Lower leg skin (tissue), 4 donors: ENCODE data around the gene PDE6B. TPM values are rescaled to one million over a fixed set of nuclear protein-coding genes. Genes with fewer than 3 reads are reported as not detected.
"Not testable (repeated sequence)": the region's sequence is repeated elsewhere in the genome, so short reads cannot be mapped to it uniquely, and the experiment has no call there.

ENCODE experiments used
- DNase-seq, 2 donors: peaks; one replicate each; pipeline ENCODE4 v3.0.0-alpha.2; 2019; ENCODE audit warnings: low spot score in 2 of 2
- H3K4me3 ChIP-seq: fragments of 200-600 bp; sonication (generic); 2 replicates; pipeline ENCODE4 v1.5.1; 2017; ENCODE audit warnings: mild to moderate bottlenecking, low read depth; ENCODE audit not compliant: poor library complexity, severe bottlenecking
- POLR2A ChIP-seq, 2 donors: fragments of 450-650 bp; IDR thresholded peaks; one replicate each; pipeline ENCODE4 v1.6.1; 2016 to 2017; ENCODE audit warnings: antibody characterized with exemption in 2 of 2, mild to moderate bottlenecking in 1 of 2, moderate library complexity in 1 of 2
- WGBS, 2 donors: methylation state at CpG; one replicate each; pipeline ENCODE4 v1.1.5; 2018; 5-methylcytosine and 5-hydroxymethylcytosine counted together
- intact Hi-C: fragments of 100-400 bp; cut with DNase I; formaldehyde crosslinking; loops from one replicate; pipeline ENCODE4 v1.15.0; 2023; ENCODE audit warnings: low total_unique reads
- total RNA-seq, 4 donors: library from RNA; depleted of rRNA; stranded (reverse); fragments of >200 nt; gene quantifications; one replicate each; pipeline ENCODE4 v1.1.0, GENCODE V29; 2016
- TF ChIP-seq, protein P1 (sequence below), 3 donors: fragments of 450-650 bp; IDR thresholded peaks; one replicate each; pipeline ENCODE4 v1.5.1; 2016; ENCODE audit warnings: antibody characterized with exemption in 3 of 3, mild to moderate bottlenecking in 3 of 3, moderate library complexity in 2 of 3

PDE6B gene
- total RNA-seq, 4 donors from 2014 or later, result 0.59 to 1.5 TPM; not detected in 2

DNA sequence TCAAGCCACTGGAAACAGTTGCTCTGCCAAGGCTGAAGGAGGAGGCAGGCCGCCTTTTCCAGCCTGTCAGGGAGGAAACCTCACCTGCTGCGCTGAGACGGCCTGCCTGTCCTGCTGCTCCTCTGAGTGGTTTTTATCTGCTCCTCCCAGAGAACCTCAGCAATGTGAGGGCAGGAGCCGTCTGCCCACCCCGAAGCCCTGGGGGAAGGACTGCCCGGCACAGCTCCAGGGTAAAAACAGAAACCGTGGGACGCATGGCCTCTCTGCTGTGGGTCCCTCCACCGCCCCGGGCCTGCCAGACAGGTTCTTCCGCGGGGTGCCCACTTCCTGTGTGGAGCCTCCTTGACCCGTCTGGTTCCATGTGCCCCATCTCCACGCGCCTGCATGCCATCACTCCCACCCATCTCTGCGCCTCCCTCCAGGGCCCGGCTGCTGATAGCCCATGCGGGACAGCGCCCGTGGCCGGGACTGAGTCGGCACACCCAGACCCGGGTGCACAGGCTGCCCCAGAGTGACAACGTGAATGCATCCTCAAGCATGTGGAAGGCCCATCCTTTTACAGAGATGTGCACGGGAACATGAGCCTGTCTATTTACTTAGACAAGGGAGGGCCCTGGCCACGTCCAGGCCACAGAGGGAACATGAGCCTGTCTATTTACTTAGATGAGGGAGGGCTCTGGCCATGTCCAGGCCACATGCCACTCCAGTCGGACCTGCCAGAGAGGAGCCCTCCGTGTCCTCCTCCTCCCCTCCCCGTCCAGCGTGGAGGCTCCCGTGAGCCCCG lies 67.6 kb downstream of the PDE6B start:
- DNase-seq, result no peak
- intact Hi-C loops, result no loop called here
- TF ChIP-seq, protein P1, sequence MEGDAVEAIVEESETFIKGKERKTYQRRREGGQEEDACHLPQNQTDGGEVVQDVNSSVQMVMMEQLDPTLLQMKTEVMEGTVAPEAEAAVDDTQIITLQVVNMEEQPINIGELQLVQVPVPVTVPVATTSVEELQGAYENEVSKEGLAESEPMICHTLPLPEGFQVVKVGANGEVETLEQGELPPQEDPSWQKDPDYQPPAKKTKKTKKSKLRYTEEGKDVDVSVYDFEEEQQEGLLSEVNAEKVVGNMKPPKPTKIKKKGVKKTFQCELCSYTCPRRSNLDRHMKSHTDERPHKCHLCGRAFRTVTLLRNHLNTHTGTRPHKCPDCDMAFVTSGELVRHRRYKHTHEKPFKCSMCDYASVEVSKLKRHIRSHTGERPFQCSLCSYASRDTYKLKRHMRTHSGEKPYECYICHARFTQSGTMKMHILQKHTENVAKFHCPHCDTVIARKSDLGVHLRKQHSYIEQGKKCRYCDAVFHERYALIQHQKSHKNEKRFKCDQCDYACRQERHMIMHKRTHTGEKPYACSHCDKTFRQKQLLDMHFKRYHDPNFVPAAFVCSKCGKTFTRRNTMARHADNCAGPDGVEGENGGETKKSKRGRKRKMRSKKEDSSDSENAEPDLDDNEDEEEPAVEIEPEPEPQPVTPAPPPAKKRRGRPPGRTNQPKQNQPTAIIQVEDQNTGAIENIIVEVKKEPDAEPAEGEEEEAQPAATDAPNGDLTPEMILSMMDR (IDR thresholded peaks at IDR 0.05), result no peak
- TF ChIP-seq POLR2A (IDR thresholded peaks at IDR 0.05), result no peak
- WGBS, 2 donors, result 78 to 82% methylated on average over 32 of the region's 32 CpGs
- H3K4me3 ChIP-seq, result no peak overlapping the region

DNA sequence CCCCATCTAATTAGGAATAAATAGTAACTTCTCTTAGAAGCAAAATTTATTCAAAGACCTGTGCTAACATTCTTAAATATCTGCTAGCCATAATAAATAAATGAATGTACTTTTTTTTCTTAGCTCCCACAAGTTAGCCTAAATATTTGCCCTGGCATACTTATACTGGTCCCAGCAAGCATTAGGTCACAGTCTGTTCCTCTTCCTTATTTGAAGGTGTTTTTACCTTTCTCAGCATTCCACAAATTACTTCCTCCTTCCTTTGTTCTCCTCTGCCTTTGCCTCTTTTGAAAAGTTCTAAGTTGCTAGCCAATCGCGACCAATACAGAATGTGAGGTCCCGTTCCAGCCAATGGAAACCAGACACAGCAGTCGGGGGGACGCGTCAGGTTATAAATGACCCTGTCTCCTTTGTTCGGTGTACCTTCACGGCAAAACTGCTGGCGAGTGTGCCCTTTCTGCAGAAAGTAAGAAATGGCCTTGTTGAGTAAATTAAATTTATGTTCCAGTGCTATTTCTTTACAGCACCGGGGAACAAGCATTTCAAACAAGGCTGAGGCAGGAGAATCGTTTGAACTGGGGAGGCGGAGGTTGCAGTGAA lies 69.1 kb downstream of the PDE6B start:
- 84 to 87% methylated on average over 12 of the region's 12 CpGs for WGBS, 2 donors
- intact Hi-C loops, DNase-seq, H3K4me3 ChIP-seq: not testable (repeated sequence)

DNA sequence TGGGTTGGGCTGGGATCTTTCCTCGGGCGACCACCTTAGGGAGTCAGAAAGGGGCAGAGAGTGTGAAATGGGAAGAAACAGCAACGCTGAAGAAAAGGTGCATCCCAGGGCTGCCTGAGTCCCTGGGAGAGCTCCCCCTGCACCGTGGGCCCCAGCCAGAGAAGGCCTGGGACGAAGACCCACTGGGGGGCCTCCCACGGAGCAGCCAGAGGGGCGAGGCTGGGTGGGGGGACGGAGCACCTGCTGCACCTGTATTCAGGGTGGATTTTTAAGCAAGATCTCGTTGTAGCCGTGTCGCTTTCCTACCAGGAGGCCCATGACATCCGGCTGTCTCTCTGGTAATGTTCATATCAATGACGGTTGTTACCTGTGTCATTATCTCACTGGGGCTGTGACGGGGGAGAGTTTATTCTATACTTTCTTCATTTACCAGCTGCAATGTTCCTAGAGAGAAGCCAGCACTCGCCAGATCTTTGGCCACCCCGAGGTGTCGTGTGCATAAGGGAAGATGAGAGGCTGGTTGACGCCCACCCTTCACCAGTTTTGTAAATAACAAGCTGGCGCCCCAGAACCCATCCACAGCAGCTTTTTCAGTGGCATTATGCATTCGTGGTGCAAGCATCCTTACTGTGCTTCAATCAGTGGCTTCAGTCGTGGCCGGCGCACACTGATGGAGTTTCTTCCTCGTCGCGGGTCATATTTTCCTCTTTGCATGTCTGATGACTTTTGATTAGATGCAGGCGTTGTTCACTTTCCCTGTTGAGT lies 74.6 kb downstream of the PDE6B start:
- WGBS, 2 donors, result 79 to 81% methylated on average over 27 of the region's 27 CpGs
- intact Hi-C loops, result no loop called here
- DNase-seq, result no peak
- H3K4me3 ChIP-seq, result no peak overlapping the region
- TF ChIP-seq POLR2A (IDR thresholded peaks at IDR 0.05), result no peak
- TF ChIP-seq, protein P1 (IDR thresholded peaks at IDR 0.05), result no peak

DNA sequence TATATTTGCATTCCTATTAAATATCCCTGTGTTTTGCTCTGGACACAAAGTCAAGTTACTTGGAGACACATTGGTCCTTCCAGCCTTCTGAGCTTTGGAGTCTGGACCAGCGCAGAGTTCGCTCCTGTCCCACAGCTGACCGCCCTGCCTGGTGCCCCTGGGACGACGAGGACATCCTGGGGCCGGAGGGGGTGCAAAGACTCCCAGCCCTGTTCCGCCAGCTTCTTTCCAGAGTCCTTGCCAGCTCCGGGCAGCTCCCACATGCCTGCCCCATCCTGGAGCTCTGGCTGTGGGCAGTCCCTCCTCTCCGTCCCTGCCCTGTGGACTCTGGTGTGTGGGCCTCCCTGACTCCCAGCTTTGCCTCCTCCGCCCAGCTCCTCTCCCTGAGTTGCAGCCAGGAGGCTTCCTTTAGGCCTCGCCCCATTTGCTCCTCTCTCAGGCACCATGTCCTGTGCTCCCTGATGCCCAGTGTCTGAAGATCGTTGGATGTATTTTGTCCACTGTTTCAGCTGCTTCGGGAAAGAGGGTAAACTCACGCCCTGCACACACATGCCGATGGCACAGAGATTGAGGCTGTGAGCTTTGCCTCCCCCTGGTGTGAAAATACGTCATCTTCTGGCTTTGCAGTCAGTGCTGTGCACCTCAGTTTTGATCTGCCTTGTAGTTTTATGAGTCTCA lies 75.4 kb downstream of the PDE6B start:
- DNase-seq, result no peak
- intact Hi-C loops, result no loop called here
- WGBS, 2 donors, result 74 to 78% methylated on average over 16 of the region's 16 CpGs
- no peak for TF ChIP-seq POLR2A (IDR thresholded peaks at IDR 0.05)
- TF ChIP-seq, protein P1 (IDR thresholded peaks at IDR 0.05), result no peak
- H3K4me3 ChIP-seq, result no peak overlapping the region

DNA sequence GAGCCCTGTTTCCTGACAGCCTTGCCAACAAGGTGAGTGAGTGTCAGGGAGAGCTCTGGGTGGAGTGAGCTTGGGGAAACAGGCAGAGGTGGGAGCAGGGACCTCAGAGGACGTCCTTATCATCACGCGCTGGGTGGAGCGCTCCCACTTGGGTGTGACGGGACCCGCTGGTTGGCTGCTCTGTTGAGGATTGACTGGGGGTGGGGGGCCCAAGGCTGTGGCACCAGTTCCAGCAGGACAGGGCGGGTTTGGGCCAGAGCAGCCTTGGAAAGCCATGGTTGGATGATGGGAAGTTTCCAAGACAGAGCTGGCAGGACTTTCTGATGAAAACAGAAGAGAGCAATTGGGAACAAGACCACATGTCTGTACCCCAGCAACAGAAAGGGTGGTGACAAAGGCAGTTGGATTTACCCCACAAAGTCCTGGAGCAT lies 77.3 kb downstream of the PDE6B start:
- TF ChIP-seq, protein P1 (IDR thresholded peaks at IDR 0.05), result no peak
- no peak for TF ChIP-seq POLR2A (IDR thresholded peaks at IDR 0.05)
- H3K4me3 ChIP-seq, result no peak overlapping the region
- 32 to 59% methylated on average over 7 of the region's 7 CpGs for WGBS, 2 donors
- no peak for DNase-seq
- intact Hi-C loops, result no loop called here
